OCI-LY1 (cell line): ENCODE results near the gene KRT10.
"Not testable (repeated sequence)": the region's sequence is repeated elsewhere in the genome, so short reads cannot be mapped to it uniquely, and the experiment has no call there.

Experiments
- H2AFZ ChIP-seq: fragments of 200-600 bp; sonication (generic), shearing (Covaris generic); 2 replicates; pipeline ENCODE4 v1.6.0; 2014; ENCODE audit warnings: antibody characterized with exemption, mild to moderate bottlenecking, low read length
- H3F3A ChIP-seq: fragments of 200-600 bp; sonication (generic), shearing (Covaris generic); 2 replicates; pipeline ENCODE4 v1.6.0; 2014; ENCODE audit warnings: mild to moderate bottlenecking, antibody characterized with exemption, low read length, moderate library complexity; ENCODE audit not compliant: insufficient read depth
- H3K27ac ChIP-seq: fragments of 200-600 bp; sonication (generic); 2 replicates; pipeline ENCODE4 v1.5.1; 2014; ENCODE audit warnings: low read length, mixed run types, mild to moderate bottlenecking, low read depth; ENCODE audit not compliant: poor library complexity, severe bottlenecking
- H3K27me3 ChIP-seq: fragments of 200-600 bp; sonication (generic); 2 replicates; pipeline ENCODE4 v1.6.0; 2014; ENCODE audit warnings: antibody characterized with exemption, mild to moderate bottlenecking, low read length, moderate library complexity; ENCODE audit not compliant: insufficient read depth
- H3K36me3 ChIP-seq: fragments of 200-600 bp; sonication (generic); 2 replicates; pipeline ENCODE4 v1.6.1; 2014; ENCODE audit warnings: mild to moderate bottlenecking, antibody characterized with exemption, low read length, moderate library complexity, mixed read lengths; ENCODE audit not compliant: insufficient read depth
- H3K4me1 ChIP-seq: fragments of 200-600 bp; sonication (generic); 2 replicates; pipeline ENCODE4 v1.5.1; 2014; ENCODE audit warnings: mild to moderate bottlenecking, low read length, moderate library complexity; ENCODE audit not compliant: insufficient read depth, severe bottlenecking
- H3K4me2 ChIP-seq: fragments of 200-600 bp; sonication (generic), shearing (Covaris generic); 2 replicates; pipeline ENCODE4 v1.6.1; 2014; ENCODE audit warnings: low read length
- H3K4me3 ChIP-seq: fragments of 200-600 bp; sonication (generic); 2 replicates; pipeline ENCODE4 v1.5.1; 2014; ENCODE audit warnings: low read length, low read depth, mild to moderate bottlenecking, mixed read lengths; ENCODE audit not compliant: poor library complexity, severe bottlenecking
- H3K79me2 ChIP-seq: fragments of 200-600 bp; shearing (Covaris generic); 2 replicates; pipeline ENCODE4 v1.6.1; 2016; ENCODE audit warnings: mixed run types, low read length, mixed read lengths; ENCODE audit not compliant: insufficient read depth
- H3K9ac ChIP-seq: fragments of 200-600 bp; sonication (generic), shearing (Covaris generic); 2 replicates; pipeline ENCODE4 v1.6.1; 2014; ENCODE audit warnings: mild to moderate bottlenecking, low read length, mixed read lengths
- H3K9me2 ChIP-seq: fragments of 200-600 bp; sonication (generic), shearing (Covaris generic); 2 replicates; pipeline ENCODE4 v1.6.1; 2014; ENCODE audit warnings: low read depth, mild to moderate bottlenecking, low read length, mixed read lengths
- H3K9me3 ChIP-seq: fragments of 200-600 bp; shearing (Covaris generic); 2 replicates; pipeline ENCODE4 v1.6.1; 2014; ENCODE audit warnings: low read length, mixed read lengths
- H4K20me1 ChIP-seq: fragments of 200-600 bp; sonication (generic), shearing (Covaris generic); 2 replicates; pipeline ENCODE4 v1.6.0; 2016; ENCODE audit warnings: mild to moderate bottlenecking, low read length; ENCODE audit not compliant: insufficient read depth
- CTCF ChIP-seq: fragments of 200-600 bp; sonication (generic), shearing (Covaris generic); IDR thresholded peaks from 2 replicates; pipeline ENCODE4 v1.5.1; 2017; ENCODE audit warnings: mild to moderate bottlenecking, antibody characterized with exemption, low read length, moderate library complexity, mixed read lengths
- EZH2 ChIP-seq: fragments of 200-600 bp; sonication (generic), shearing (Covaris generic); IDR thresholded peaks from 2 replicates; pipeline ENCODE4 v1.8.0; 2017; ENCODE audit warnings: borderline replicate concordance, mixed run types, mild to moderate bottlenecking, antibody characterized with exemption, low read length, moderate library complexity, mixed read lengths

The KRT10 gene

GRCh38 chr17:40815381-40815780 is 7.0 kb downstream of the KRT10 start:
- Histone ChIP-seq H3K27me3 (no peaks in the 10 kb centered on the region), H3K27ac (no peak overlapping the region), H3K4me3 (no peak overlapping the region), H3K9me3 (peaks cover 3% of the 10 kb centered on the region; the same call in 1 of the 2 replicates), H3K79me2 (no peaks in the 10 kb centered on the region), H3F3A (no peaks in the 10 kb centered on the region; the same call in 1 of the 2 replicates), H4K20me1 (no peaks in the 10 kb centered on the region), H3K9me2 (no peaks in the 10 kb centered on the region), H3K9ac (no peak overlapping the region), H3K4me1 (peaks cover 15% of the 10 kb centered on the region), H3K36me3 (peaks cover 28% of the 10 kb centered on the region), H3K4me2 (no peak overlapping the region), H2AFZ (no peak overlapping the region)
- no peak for TF ChIP-seq CTCF
- no peak for TF ChIP-seq EZH2

DNA sequence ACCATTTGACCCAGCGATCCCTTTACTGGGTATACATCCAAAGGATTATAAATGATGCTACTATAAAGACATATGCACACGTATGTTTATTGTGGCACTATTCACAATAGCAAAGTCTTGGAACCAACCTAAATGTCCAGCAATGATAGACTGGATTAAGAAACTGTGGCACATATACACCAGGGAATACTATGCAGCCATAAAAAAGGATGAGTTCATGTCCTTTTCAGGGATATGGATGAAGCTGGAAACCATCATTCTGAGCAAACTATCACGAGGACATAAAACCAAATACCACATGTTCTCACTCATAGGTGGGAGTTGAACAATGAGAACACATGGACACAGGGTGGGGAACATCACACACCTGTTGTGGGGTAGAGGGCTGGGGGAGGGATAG is 7.8 kb downstream of the KRT10 start:
- H3K9me2 ChIP-seq, H3K79me2 ChIP-seq, H2AFZ ChIP-seq, H3K27me3 ChIP-seq, H3K9me3 ChIP-seq, H3F3A ChIP-seq, H3K4me3 ChIP-seq, H3K4me2 ChIP-seq, H3K9ac ChIP-seq, H4K20me1 ChIP-seq, H3K27ac ChIP-seq: not testable (repeated sequence)
- H3K36me3 ChIP-seq = peaks cover 21% of the 10 kb centered on the region
- H3K4me1 ChIP-seq = peaks cover 13% of the 10 kb centered on the region

- no peak overlapping the region for H2AFZ ChIP-seq
- no peak overlapping the region for H3K27ac ChIP-seq
- no peaks in the 10 kb centered on the region for H3K79me2 ChIP-seq
- no peaks in the 10 kb centered on the region for H3K9me3 ChIP-seq
- no peaks in the 10 kb centered on the region for H4K20me1 ChIP-seq
- H3K4me2 ChIP-seq = no peak overlapping the region
- H3F3A ChIP-seq = no peaks in the 10 kb centered on the region
- H3K27me3 ChIP-seq = no peaks in the 10 kb centered on the region
- peaks cover 16% of the 10 kb centered on the region for H3K36me3 ChIP-seq
- no peak overlapping the region for H3K9ac ChIP-seq
- H3K4me3 ChIP-seq = no peak overlapping the region
- H3K4me1 ChIP-seq = peaks cover 7% of the 10 kb centered on the region
- no peak for TF ChIP-seq EZH2
- TF ChIP-seq CTCF = no peak
- H3K9me2 ChIP-seq = no peaks in the 10 kb centered on the region
Observed at GRCh38 chr17:40813804-40814203, 8.6 kb downstream of the KRT10 start.

- Histone ChIP-seq H3F3A (no peaks in the 10 kb centered on the region), H3K4me3 (no peak overlapping the region), H3K79me2 (no peaks in the 10 kb centered on the region), H3K9ac (no peak overlapping the region), H3K4me1 (no peaks in the 10 kb centered on the region), H3K9me2 (no peaks in the 10 kb centered on the region), H3K36me3 (peaks cover 9% of the 10 kb centered on the region), H3K27me3 (no peaks in the 10 kb centered on the region), H3K27ac (no peak overlapping the region), H4K20me1 (no peaks in the 10 kb centered on the region), H3K4me2 (no peak overlapping the region), H3K9me3 (no peaks in the 10 kb centered on the region), H2AFZ (no peak overlapping the region)
- TF ChIP-seq EZH2 = no peak
- no peak for TF ChIP-seq CTCF
Observed at GRCh38 chr17:40812639-40813038, 9.8 kb downstream of the KRT10 start.
